Liver (tissue), 3 donors: ENCODE measurements around the gene PRPF19.

Source experiments
- CTCF ChIP-seq: fragments of 150-350 bp; IDR thresholded peaks from 2 replicates; pipeline ENCODE4 v1.5.1; 2017; ENCODE audit warnings: improper control_type of control experiment, low read depth, low read length; ENCODE audit not compliant: missing input control
- FOXA2 ChIP-seq: IDR thresholded peaks from 2 replicates; pipeline ENCODE4 v1.6.1; 2016; ENCODE audit warnings: antibody characterized with exemption
- GABPA ChIP-seq, 2 donors: IDR thresholded peaks in 1 of 2; conservative IDR thresholded peaks in 1 of 2; 2 replicates each; pipeline ENCODE4 v1.6.1; 2016; ENCODE audit warnings: antibody characterized with exemption in 2 of 2, mild to moderate bottlenecking in 1 of 2, moderate library complexity in 1 of 2
- MAX ChIP-seq: IDR thresholded peaks from 2 replicates; pipeline ENCODE4 v1.6.1; 2016; ENCODE audit warnings: antibody characterized with exemption
- REST ChIP-seq: IDR thresholded peaks from 2 replicates; pipeline ENCODE4 v1.6.1; 2016; ENCODE audit warnings: antibody characterized with exemption, mild to moderate bottlenecking
- RXRA ChIP-seq, 2 donors: IDR thresholded peaks; 2 replicates each; pipeline ENCODE4 v1.6.1; 2017 to 2018; ENCODE audit warnings: antibody characterized with exemption in 2 of 2, mild to moderate bottlenecking in 1 of 2
- YY1 ChIP-seq: IDR thresholded peaks from 2 replicates; pipeline ENCODE4 v1.6.1; 2016; ENCODE audit warnings: antibody characterized with exemption, mild to moderate bottlenecking
- ZBTB33 ChIP-seq: IDR thresholded peaks from 2 replicates; pipeline ENCODE4 v1.6.1; 2016; ENCODE audit warnings: antibody characterized with exemption
- donor health status: healthy.
- donor health status: healthy.

- TF ChIP-seq YY1 (no peak), CTCF (no peak), RXRA (IDR thresholded peaks at IDR 0.05) (no peak), REST (no peak), GABPA (IDR thresholded peaks at IDR 0.05 in 1 of 2, conservative IDR thresholded peaks at IDR 0.05 in 1 of 2) (no peak), MAX (no peak), ZBTB33 (no peak), FOXA2 (no peak)
These were observed 45.2 kb upstream of the PRPF19 start for GRCh38 chr11:60951606-60951903.
